Measurements from ENCODE around the gene CYB5R2.

DNA sequence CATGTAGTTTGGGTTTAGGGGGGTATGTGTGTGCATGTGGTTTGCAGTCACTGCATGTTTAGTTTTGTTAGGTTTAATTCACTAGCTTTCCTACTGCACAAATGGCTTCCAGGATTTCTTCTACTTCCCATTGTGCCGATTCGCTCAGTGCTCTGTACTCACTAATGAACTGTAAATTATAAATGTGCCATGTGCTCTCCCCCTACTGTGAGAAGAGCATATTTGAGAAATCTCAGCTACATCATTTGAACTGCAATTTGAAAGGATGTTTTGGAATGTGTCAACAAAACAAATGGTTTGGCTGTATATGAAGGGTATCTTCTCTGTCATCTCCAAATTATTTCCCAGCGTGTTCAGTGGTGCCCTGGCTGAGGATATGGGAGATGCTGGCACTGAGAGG, 28.1 kb downstream of the CYB5R2 start:
- TF ChIP-seq POLR2AphosphoS5 (IDR thresholded peaks at IDR 0.05; ENCODE audit: low read depth, low read length), result no peak
- no peak for TF ChIP-seq SIN3A (IDR thresholded peaks at IDR 0.05; ENCODE audit: borderline replicate concordance, insufficient read depth, low read length)
